Body of pancreas (tissue), 4 donors: ENCODE measurements around the gene CDK16. TPM values are rescaled to one million over a fixed set of nuclear protein-coding genes. Genes with fewer than 3 reads are reported as not detected.
A peak's percentile ranks its signal among the peaks of the same experiment; 100 is the strongest.

Source experiments
- ATAC-seq: fragments of 150-250 bp; one replicate; pipeline ENCODE4 v1.9.1; 2016
- DNase-seq, 4 donors: peaks; one replicate each; pipeline ENCODE4 v3.0.0-alpha.2; 2019
- H3K27ac ChIP-seq, 4 donors: fragments of 200-600 bp; sonication (generic); 1 replicate in 3 of 4; 2 replicates in 1 of 4; pipeline versions ENCODE4 v1.5.1 to v1.6.1; 2016 to 2019; ENCODE audit warnings: mild to moderate bottlenecking in 1 of 4, mixed read lengths in 1 of 4, moderate library complexity in 1 of 4
- H3K27me3 ChIP-seq, 2 donors: fragments of 200-600 bp; sonication (generic); one replicate each; pipeline ENCODE4 v1.6.0; 2016; ENCODE audit warnings: mild to moderate bottlenecking in 1 of 2
- H3K36me3 ChIP-seq, 2 donors: fragments of 200-600 bp; sonication (generic); replicated peaks in 1 of 2; 2 replicates each; pipeline ENCODE4 v1.5.1; 2016; ENCODE audit warnings: low read depth in 2 of 2; ENCODE audit not compliant: insufficient read depth in 1 of 2
- H3K4me1 ChIP-seq: fragments of 200-600 bp; sonication (generic); one replicate; pipeline ENCODE4 v1.6.0; 2016
- H3K4me3 ChIP-seq, 2 donors: fragments of 200-600 bp; sonication (generic); 1 replicate in 1 of 2; 2 replicates in 1 of 2; pipeline ENCODE4 v1.5.1; 2016 to 2019
- H3K9me3 ChIP-seq, 3 donors: fragments of 200-600 bp; sonication (generic); 1 replicate in 2 of 3; 2 replicates in 1 of 3; pipeline ENCODE4 v1.5.1; 2016
- POLR2A ChIP-seq, 3 donors: fragments of 450-650 bp; IDR thresholded peaks; one replicate each; pipeline ENCODE4 v1.6.1; 2016; ENCODE audit warnings: antibody characterized with exemption in 3 of 3, mild to moderate bottlenecking in 2 of 3
- WGBS, 2 donors: methylation state at CpG; one replicate each; pipeline ENCODE4 v1.1.5; 2017; 5-methylcytosine and 5-hydroxymethylcytosine counted together
- intact Hi-C: fragments of 100-400 bp; cut with DNase I; formaldehyde crosslinking; loops from one replicate; pipeline ENCODE4 v1.15.1; 2023
- total RNA-seq, 2 donors: library from RNA; depleted of rRNA; stranded (reverse); fragments of >200 nt; gene quantifications; one replicate each; pipeline ENCODE4 v1.1.0, GENCODE V29; 2016
- TF ChIP-seq, protein P1 (sequence below), 7 experiments: fragments of 450-650 bp in 4 of 7; fragments of 200-600 bp in 3 of 7; sonication (generic) in 3 of 7; IDR thresholded peaks; one replicate each; pipeline ENCODE4 v1.5.1; 2016 to 2019; ENCODE audit warnings: antibody characterized with exemption in 7 of 7

Gene CDK16
- total RNA-seq, 2 donors from 2014 or later = 53.2 to 83.4 TPM

GRCh38 chrX:47226531-47227333 lies 8.3 kb downstream of the CDK16 start:
- DNase-seq (peak in 1 of 4 donors; percentile 1), ATAC-seq (no peak)
- intact Hi-C loops = no loop called here
- no peak for TF ChIP-seq POLR2A (IDR thresholded peaks at IDR 0.05)
- TF ChIP-seq, protein P1, sequence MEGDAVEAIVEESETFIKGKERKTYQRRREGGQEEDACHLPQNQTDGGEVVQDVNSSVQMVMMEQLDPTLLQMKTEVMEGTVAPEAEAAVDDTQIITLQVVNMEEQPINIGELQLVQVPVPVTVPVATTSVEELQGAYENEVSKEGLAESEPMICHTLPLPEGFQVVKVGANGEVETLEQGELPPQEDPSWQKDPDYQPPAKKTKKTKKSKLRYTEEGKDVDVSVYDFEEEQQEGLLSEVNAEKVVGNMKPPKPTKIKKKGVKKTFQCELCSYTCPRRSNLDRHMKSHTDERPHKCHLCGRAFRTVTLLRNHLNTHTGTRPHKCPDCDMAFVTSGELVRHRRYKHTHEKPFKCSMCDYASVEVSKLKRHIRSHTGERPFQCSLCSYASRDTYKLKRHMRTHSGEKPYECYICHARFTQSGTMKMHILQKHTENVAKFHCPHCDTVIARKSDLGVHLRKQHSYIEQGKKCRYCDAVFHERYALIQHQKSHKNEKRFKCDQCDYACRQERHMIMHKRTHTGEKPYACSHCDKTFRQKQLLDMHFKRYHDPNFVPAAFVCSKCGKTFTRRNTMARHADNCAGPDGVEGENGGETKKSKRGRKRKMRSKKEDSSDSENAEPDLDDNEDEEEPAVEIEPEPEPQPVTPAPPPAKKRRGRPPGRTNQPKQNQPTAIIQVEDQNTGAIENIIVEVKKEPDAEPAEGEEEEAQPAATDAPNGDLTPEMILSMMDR (IDR thresholded peaks at IDR 0.05) = no peak
- WGBS, 2 donors = 83 to 92% methylated on average over 7 to 16 of the region's 19 CpGs
- Histone ChIP-seq H3K4me3 (no peak overlapping the region), H3K36me3 (peaks cover 0 to 11% of the 10 kb centered on the region in 2 donors), H3K9me3 (no peaks in the 10 kb centered on the region), H3K27me3 (no peaks in the 10 kb centered on the region), H3K27ac (no peak overlapping the region), H3K4me1 (no peaks in the 10 kb centered on the region)

GRCh38 chrX:47227334-47227583 lies 8.8 kb downstream of the CDK16 start:
- peak in 1 of 4 donors; percentile 3 for DNase-seq
- Histone ChIP-seq H3K27me3 (no peaks in the 10 kb centered on the region), H3K4me3 (no peak overlapping the region), H3K9me3 (no peaks in the 10 kb centered on the region), H3K27ac (no peak overlapping the region), H3K4me1 (peaks cover 1% of the 10 kb centered on the region), H3K36me3 (peaks cover 0 to 11% of the 10 kb centered on the region in 2 donors)
- intact Hi-C loops = no loop called here
- 70 to 94% methylated on average over 3 to 9 of the region's 9 CpGs for WGBS, 2 donors
- no peak for TF ChIP-seq POLR2A (IDR thresholded peaks at IDR 0.05)
- TF ChIP-seq, protein P1 (IDR thresholded peaks at IDR 0.05) = no peak
- ATAC-seq = no peak

GRCh38 chrX:47228550-47229270 lies 10.2 kb downstream of the CDK16 start:
- no peak overlapping the region for H3K27ac ChIP-seq
- H3K4me1 ChIP-seq = peaks cover 8% of the 10 kb centered on the region
- no peaks in the 10 kb centered on the region for H3K9me3 ChIP-seq
- DNase-seq (no peak), ATAC-seq (no peak)
- intact Hi-C loops = no loop called here
- peaks cover 0 to 11% of the 10 kb centered on the region in 2 donors for H3K36me3 ChIP-seq
- H3K27me3 ChIP-seq = no peaks in the 10 kb centered on the region
- 93% methylated on average over 7 to 9 of the region's 12 CpGs for WGBS, 2 donors
- no peak overlapping the region for H3K4me3 ChIP-seq
- no peak for TF ChIP-seq POLR2A (IDR thresholded peaks at IDR 0.05)
- TF ChIP-seq, protein P1 (IDR thresholded peaks at IDR 0.05) = no peak

- H3K9me3 ChIP-seq = no peaks in the 10 kb centered on the region
- ATAC-seq (no peak), DNase-seq (no peak)
- TF ChIP-seq POLR2A (IDR thresholded peaks at IDR 0.05) = no peak
- TF ChIP-seq, protein P1 (IDR thresholded peaks at IDR 0.05) = no peak
- H3K4me3 ChIP-seq = no peak overlapping the region
- intact Hi-C loops = no loop called here
- WGBS, 2 donors = 95% methylated on average over 6 of the region's 6 CpGs; no CpG with 5 or more reads in 1 of the 2 donors
- H3K36me3 ChIP-seq = peaks cover 0 to 11% of the 10 kb centered on the region in 2 donors
- peaks cover 8% of the 10 kb centered on the region for H3K4me1 ChIP-seq
- H3K27ac ChIP-seq = no peak overlapping the region
- no peaks in the 10 kb centered on the region for H3K27me3 ChIP-seq
These were observed 10.9 kb downstream of the CDK16 start for GRCh38 chrX:47229427-47229826.
